Bronchial epithelial cell (primary cell): Measurements from ENCODE around the gene PPT2. TPM values are rescaled to one million over a fixed set of nuclear protein-coding genes. Genes with fewer than 3 reads are reported as not detected.

Experiments
- DNase-seq: peaks from one replicate; pipeline ENCODE4 v3.0.0-alpha.2; 2010; ENCODE audit warnings: low read depth
- FAIRE-seq: peaks from 2 replicates; lab custom pipeline; 2011; peaks lifted over from hg19 to GRCh38; lab: Jason Lieb, UNC
- H3K27me3 ChIP-seq: 2 replicates; pipeline ENCODE4 v1.5.1; 2011; ENCODE audit warnings: low read length; ENCODE audit not compliant: control insufficient read depth, insufficient read depth
- H3K36me3 ChIP-seq: 2 replicates; pipeline ENCODE4 v1.5.1; 2011; ENCODE audit warnings: low read length; ENCODE audit not compliant: control insufficient read depth, insufficient read depth
- H3K4me3 ChIP-seq: 2 replicates; pipeline ENCODE4 v1.5.1; 2011; ENCODE audit warnings: mild to moderate bottlenecking, low read depth, low read length, control low read depth
- total RNA-seq: library from RNA; depleted of rRNA; stranded (reverse); fragments of >200 nt; gene quantifications from 2 replicates; pipeline ENCODE4 v1.2.1, GENCODE V29; 2014
- TF ChIP-seq, protein P1 (sequence below): IDR thresholded peaks from 2 replicates; pipeline ENCODE4 v1.5.1; 2011; ENCODE audit warnings: mild to moderate bottlenecking, moderate library complexity, low read length, control low read depth, inconsistent platforms; ENCODE audit not compliant: insufficient read depth, severe bottlenecking

Gene PPT2
- total RNA-seq, 1 donor from 2014 or later, result 5.8 TPM

- no peak for FAIRE-seq
- Histone ChIP-seq H3K36me3 (peaks cover 3% of the 10 kb centered on the region), H3K27me3 (no peaks in the 10 kb centered on the region), H3K4me3 (no peak overlapping the region)
- no peak for DNase-seq
- TF ChIP-seq, protein P1, sequence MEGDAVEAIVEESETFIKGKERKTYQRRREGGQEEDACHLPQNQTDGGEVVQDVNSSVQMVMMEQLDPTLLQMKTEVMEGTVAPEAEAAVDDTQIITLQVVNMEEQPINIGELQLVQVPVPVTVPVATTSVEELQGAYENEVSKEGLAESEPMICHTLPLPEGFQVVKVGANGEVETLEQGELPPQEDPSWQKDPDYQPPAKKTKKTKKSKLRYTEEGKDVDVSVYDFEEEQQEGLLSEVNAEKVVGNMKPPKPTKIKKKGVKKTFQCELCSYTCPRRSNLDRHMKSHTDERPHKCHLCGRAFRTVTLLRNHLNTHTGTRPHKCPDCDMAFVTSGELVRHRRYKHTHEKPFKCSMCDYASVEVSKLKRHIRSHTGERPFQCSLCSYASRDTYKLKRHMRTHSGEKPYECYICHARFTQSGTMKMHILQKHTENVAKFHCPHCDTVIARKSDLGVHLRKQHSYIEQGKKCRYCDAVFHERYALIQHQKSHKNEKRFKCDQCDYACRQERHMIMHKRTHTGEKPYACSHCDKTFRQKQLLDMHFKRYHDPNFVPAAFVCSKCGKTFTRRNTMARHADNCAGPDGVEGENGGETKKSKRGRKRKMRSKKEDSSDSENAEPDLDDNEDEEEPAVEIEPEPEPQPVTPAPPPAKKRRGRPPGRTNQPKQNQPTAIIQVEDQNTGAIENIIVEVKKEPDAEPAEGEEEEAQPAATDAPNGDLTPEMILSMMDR, result no peak
Observed at GRCh38 chr6:32151181-32151862, 2.6 kb upstream of the PPT2 start.

- TF ChIP-seq, protein P1, result no peak
- no peak for DNase-seq
- H3K36me3 ChIP-seq, result peaks cover 3% of the 10 kb centered on the region
- no peaks in the 10 kb centered on the region for H3K27me3 ChIP-seq
- H3K4me3 ChIP-seq, result peak within 1 kb of the TSS; percentile 91
- no peak for FAIRE-seq
Observed at GRCh38 chr6:32151863-32152768, 1.8 kb upstream of the PPT2 start, which contains the start of gene PRRT1. PRRT1 (minus strand) TSS chr6:32151939; CDS start chr6:32151827, 112 bp downstream.

DNA sequence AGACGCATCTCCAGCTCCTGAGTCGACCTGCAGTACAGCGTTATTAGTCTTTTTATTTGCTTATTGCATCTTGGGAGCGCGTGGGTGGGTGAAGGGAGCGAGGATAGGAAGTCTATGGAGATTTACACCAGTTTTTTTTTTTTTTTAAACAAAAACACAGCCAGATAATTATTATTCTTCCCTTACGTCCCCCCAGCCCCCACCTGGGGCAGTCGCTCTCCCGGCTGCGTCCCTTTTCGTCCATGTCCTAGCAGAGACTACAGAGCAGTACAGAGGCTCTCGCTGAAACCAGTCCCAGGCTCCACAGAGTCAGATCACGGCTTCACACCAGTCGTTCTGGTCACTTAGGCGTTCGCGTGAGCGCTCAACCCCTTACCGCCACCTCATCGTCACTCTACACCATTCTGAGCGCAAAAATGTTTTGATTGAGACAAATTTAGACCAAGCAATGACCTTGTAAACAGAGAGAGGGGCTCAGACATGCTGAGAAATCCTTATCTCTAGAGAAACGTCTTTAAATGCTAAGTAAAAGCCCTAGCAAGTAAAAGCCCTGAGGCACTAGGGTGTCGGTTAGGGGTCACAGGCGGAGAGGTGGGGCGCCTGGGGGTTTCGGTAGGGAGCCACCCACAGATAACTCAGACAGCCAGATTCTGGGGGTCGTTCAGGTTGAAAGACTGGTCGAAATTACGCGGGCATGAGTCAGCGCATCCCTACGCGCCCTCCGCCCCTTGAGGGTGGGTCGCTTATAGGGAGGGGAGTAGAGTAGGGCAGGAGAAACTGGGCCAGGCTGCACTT, 975 bp upstream of the PPT2 start:
- Histone ChIP-seq H3K27me3 (no peaks in the 10 kb centered on the region), H3K36me3 (peaks cover 6% of the 10 kb centered on the region), H3K4me3 (peak overlapping the region; percentile 91)
- peak; percentile 47 for DNase-seq
- FAIRE-seq, result no peak
- TF ChIP-seq, protein P1, result no peak

DNA sequence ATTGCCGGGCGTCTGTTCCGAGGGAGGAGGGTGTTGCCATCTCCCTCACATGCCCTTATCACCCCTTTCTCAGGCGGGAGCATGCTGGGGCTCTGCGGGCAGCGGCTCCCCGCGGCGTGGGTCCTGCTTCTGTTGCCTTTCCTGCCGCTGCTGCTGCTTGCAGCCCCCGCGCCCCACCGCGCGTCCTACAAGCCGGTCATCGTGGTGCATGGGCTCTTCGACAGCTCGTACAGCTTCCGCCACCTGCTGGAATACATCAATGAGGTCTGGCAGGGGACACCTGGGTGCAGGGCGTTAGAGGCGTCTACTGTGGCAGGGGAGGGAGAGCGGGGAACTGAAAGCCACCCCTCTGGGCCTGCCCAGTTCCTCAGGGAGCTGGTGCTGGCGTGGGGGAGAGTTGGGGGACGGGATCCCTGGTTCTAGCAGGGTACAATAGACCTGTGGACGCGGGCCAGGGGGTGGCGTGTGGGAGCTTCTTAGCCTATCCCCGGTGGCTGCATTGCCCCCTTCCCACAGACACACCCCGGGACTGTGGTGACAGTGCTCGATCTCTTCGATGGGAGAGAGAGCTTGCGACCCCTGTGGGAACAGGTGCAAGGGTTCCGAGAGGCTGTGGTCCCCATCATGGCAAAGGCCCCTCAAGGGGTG, 697 bp downstream of the PPT2 start:
- no peak for FAIRE-seq
- Histone ChIP-seq H3K27me3 (no peaks in the 10 kb centered on the region), H3K4me3 (peak overlapping the region; percentile 91), H3K36me3 (peaks cover 7% of the 10 kb centered on the region)
- DNase-seq, result peak; percentile 57
- TF ChIP-seq, protein P1, result peak; percentile 71

DNA sequence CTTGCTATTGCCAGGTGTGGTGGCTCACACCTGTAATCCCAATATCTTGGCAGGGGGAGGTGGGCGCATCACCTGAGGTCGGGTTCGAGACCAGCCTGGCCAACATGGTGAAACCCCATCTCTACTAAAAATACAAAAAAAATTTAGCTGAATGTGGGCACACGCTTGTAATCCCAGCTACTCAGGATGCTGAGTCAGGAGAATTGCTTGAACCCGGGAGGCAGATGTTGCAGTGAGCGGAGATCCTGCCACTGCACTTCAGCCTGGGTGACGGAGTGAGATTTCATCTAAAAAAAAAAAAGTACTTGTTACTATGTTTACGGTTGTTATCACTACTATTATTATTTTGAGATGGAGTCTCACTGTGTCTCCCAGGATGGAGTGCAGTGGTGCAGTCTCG, 3.0 kb downstream of the PPT2 start:
- no peak overlapping the region for H3K4me3 ChIP-seq
- TF ChIP-seq, protein P1, result no peak
- DNase-seq (no peak), FAIRE-seq (no peak)
- H3K36me3 ChIP-seq, result peaks cover 7% of the 10 kb centered on the region
- H3K27me3 ChIP-seq, result no peaks in the 10 kb centered on the region
